SK-N-MC (cell line): ENCODE measurements around the gene ZNF717.
"Not testable (repeated sequence)": the region's sequence is repeated elsewhere in the genome, so short reads cannot be mapped to it uniquely, and the experiment has no call there.

ENCODE experiments used
- EZH2 ChIP-seq: fragments of 200-600 bp; sonication (generic); IDR thresholded peaks from one replicate; pipeline ENCODE4 v1.6.1; 2017; ENCODE audit warnings: antibody characterized with exemption
- FOXP2 ChIP-seq: optimal IDR thresholded peaks from 2 replicates; pipeline ENCODE3; 2011; ENCODE audit warnings: mild to moderate bottlenecking, moderate library complexity; ENCODE audit not compliant: insufficient read depth; ENCODE audit errors: extremely low read length, control extremely low read depth
- POLR2AphosphoS5 ChIP-seq: IDR thresholded peaks from 2 replicates; pipeline ENCODE4 v1.6.1; 2012; ENCODE audit warnings: mild to moderate bottlenecking, low read depth, low read length, borderline replicate concordance

DNA sequence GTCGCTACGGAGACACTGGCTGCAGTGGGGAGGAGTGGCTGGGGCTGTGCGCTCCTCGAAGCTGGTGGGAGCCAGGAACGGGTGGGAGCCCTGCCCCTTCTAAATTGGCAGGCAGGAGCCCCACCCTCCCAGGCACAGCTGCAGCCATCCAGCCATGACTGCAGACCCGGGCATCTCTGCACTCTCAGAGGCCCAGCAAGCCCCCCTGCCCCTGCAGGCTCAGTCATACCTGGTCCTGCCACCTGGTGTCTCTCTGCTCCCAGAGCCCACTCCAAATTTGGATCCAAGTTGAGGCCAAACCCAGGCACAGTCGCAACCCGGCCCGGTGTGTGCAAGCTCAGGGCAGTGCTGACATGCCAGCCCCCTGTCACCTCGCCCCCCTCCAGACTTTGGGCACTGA lies 13.7 kb downstream of the ZNF717 start:
- TF ChIP-seq EZH2, POLR2AphosphoS5, FOXP2: not testable (repeated sequence)
